IPS-18a (cell line): ENCODE data around the gene MOBP.

Experiments
- H3K27ac ChIP-seq: one replicate; pipeline ENCODE4 v1.5.1; 2013; ENCODE audit warnings: low read length
- H3K27me3 ChIP-seq: one replicate; pipeline ENCODE4 v1.6.1; 2013; ENCODE audit warnings: mild to moderate bottlenecking, low read length; ENCODE audit not compliant: control insufficient read depth, insufficient read depth
- H3K36me3 ChIP-seq: one replicate; pipeline ENCODE4 v1.6.1; 2013; ENCODE audit warnings: low read depth, low read length; ENCODE audit not compliant: control insufficient read depth
- H3K4me1 ChIP-seq: one replicate; pipeline ENCODE4 v1.6.1; 2013; ENCODE audit warnings: low read depth, low read length; ENCODE audit not compliant: control insufficient read depth
- H3K4me3 ChIP-seq: one replicate; pipeline ENCODE4 v1.5.1; 2013; ENCODE audit warnings: low read length
- H3K9ac ChIP-seq: one replicate; pipeline ENCODE4 v1.6.1; 2013; ENCODE audit warnings: mild to moderate bottlenecking, low read length, moderate library complexity
- H3K9me3 ChIP-seq: one replicate; pipeline ENCODE4 v1.6.1; 2013; ENCODE audit warnings: low read depth, low read length; ENCODE audit not compliant: control insufficient read depth

The MOBP gene

GRCh38 chr3:39524107-39524506 lies 56.6 kb downstream of the MOBP start:
- H3K9ac ChIP-seq = no peak overlapping the region
- no peaks in the 10 kb centered on the region for H3K4me1 ChIP-seq
- no peaks in the 10 kb centered on the region for H3K27me3 ChIP-seq
- H3K4me3 ChIP-seq = no peak overlapping the region
- H3K36me3 ChIP-seq = no peaks in the 10 kb centered on the region
- no peak overlapping the region for H3K27ac ChIP-seq
- peaks cover 11% of the 10 kb centered on the region for H3K9me3 ChIP-seq

GRCh38 chr3:39528844-39529243 lies 61.4 kb downstream of the MOBP start:
- no peaks in the 10 kb centered on the region for H3K27me3 ChIP-seq
- no peak overlapping the region for H3K9ac ChIP-seq
- no peaks in the 10 kb centered on the region for H3K36me3 ChIP-seq
- H3K27ac ChIP-seq = no peak overlapping the region
- H3K9me3 ChIP-seq = peaks cover 7% of the 10 kb centered on the region
- H3K4me3 ChIP-seq = no peak overlapping the region
- H3K4me1 ChIP-seq = no peaks in the 10 kb centered on the region

- Histone ChIP-seq H3K27me3 (no peaks in the 10 kb centered on the region), H3K27ac (no peak overlapping the region), H3K4me1 (no peaks in the 10 kb centered on the region), H3K9ac (no peak overlapping the region), H3K9me3 (no peaks in the 10 kb centered on the region), H3K4me3 (no peak overlapping the region), H3K36me3 (no peaks in the 10 kb centered on the region)
Observed at GRCh38 chr3:39529577-39529976, 62.1 kb downstream of the MOBP start.

- Histone ChIP-seq H3K4me1 (peaks cover 6% of the 10 kb centered on the region), H3K27me3 (no peaks in the 10 kb centered on the region), H3K36me3 (no peaks in the 10 kb centered on the region), H3K27ac (no peak overlapping the region), H3K9ac (no peak overlapping the region), H3K9me3 (no peaks in the 10 kb centered on the region), H3K4me3 (no peak overlapping the region)
Observed at GRCh38 chr3:39531066-39531465, 63.6 kb downstream of the MOBP start.

- Histone ChIP-seq H3K9me3 (no peaks in the 10 kb centered on the region), H3K27ac (no peak overlapping the region)
Observed at GRCh38 chr3:39531665-39532064, 64.2 kb downstream of the MOBP start.

GRCh38 chr3:39532777-39533176 lies 65.3 kb downstream of the MOBP start:
- no peaks in the 10 kb centered on the region for H3K36me3 ChIP-seq
- H3K27ac ChIP-seq = no peak overlapping the region
- no peaks in the 10 kb centered on the region for H3K27me3 ChIP-seq
- no peak overlapping the region for H3K9ac ChIP-seq
- H3K4me3 ChIP-seq = no peak overlapping the region
- H3K9me3 ChIP-seq = no peaks in the 10 kb centered on the region
- peaks cover 6% of the 10 kb centered on the region for H3K4me1 ChIP-seq

More at GRCh38 chr3:39531665-39532064, 64.2 kb downstream of the MOBP start:
- no peak overlapping the region for H3K4me3 ChIP-seq
- H3K36me3 ChIP-seq = no peaks in the 10 kb centered on the region
- H3K27me3 ChIP-seq = no peaks in the 10 kb centered on the region
- no peak overlapping the region for H3K9ac ChIP-seq
- peaks cover 6% of the 10 kb centered on the region for H3K4me1 ChIP-seq

- H3K27ac ChIP-seq = no peak overlapping the region
- no peak overlapping the region for H3K9ac ChIP-seq
- H3K36me3 ChIP-seq = no peaks in the 10 kb centered on the region
- H3K4me3 ChIP-seq = no peak overlapping the region
- no peaks in the 10 kb centered on the region for H3K9me3 ChIP-seq
- peaks cover 6% of the 10 kb centered on the region for H3K4me1 ChIP-seq
- H3K27me3 ChIP-seq = no peaks in the 10 kb centered on the region
Observed at GRCh38 chr3:39533226-39533625, 65.7 kb downstream of the MOBP start.

GRCh38 chr3:39540162-39540921 lies 72.9 kb downstream of the MOBP start:
- Histone ChIP-seq H3K36me3 (no peaks in the 10 kb centered on the region), H3K9ac (no peak overlapping the region), H3K4me1 (peaks cover 21% of the 10 kb centered on the region), H3K27me3 (no peaks in the 10 kb centered on the region), H3K4me3 (no peak overlapping the region), H3K9me3 (no peaks in the 10 kb centered on the region), H3K27ac (no peak overlapping the region)

GRCh38 chr3:39541442-39541841 lies 74.0 kb downstream of the MOBP start:
- Histone ChIP-seq H3K4me3 (no peak overlapping the region), H3K27me3 (no peaks in the 10 kb centered on the region), H3K9me3 (no peaks in the 10 kb centered on the region), H3K9ac (no peak overlapping the region), H3K36me3 (no peaks in the 10 kb centered on the region), H3K27ac (no peak overlapping the region), H3K4me1 (peaks cover 16% of the 10 kb centered on the region)

GRCh38 chr3:39541917-39542329 lies 74.4 kb downstream of the MOBP start:
- Histone ChIP-seq H3K27me3 (no peaks in the 10 kb centered on the region), H3K36me3 (no peaks in the 10 kb centered on the region), H3K27ac (no peak overlapping the region), H3K9me3 (no peaks in the 10 kb centered on the region), H3K4me3 (no peak overlapping the region), H3K9ac (no peak overlapping the region), H3K4me1 (peaks cover 16% of the 10 kb centered on the region)

GRCh38 chr3:39542588-39542988 lies 75.1 kb downstream of the MOBP start:
- H3K27ac ChIP-seq = no peak overlapping the region
- peaks cover 16% of the 10 kb centered on the region for H3K4me1 ChIP-seq
- no peaks in the 10 kb centered on the region for H3K9me3 ChIP-seq
- no peak overlapping the region for H3K9ac ChIP-seq
- no peaks in the 10 kb centered on the region for H3K27me3 ChIP-seq
- no peaks in the 10 kb centered on the region for H3K36me3 ChIP-seq
- no peak overlapping the region for H3K4me3 ChIP-seq

GRCh38 chr3:39548282-39548681 lies 80.8 kb downstream of the MOBP start:
- Histone ChIP-seq H3K36me3 (no peaks in the 10 kb centered on the region), H3K4me3 (no peak overlapping the region), H3K9me3 (no peaks in the 10 kb centered on the region), H3K9ac (no peak overlapping the region), H3K4me1 (peaks cover 5% of the 10 kb centered on the region), H3K27me3 (no peaks in the 10 kb centered on the region), H3K27ac (no peak overlapping the region)
